ENCODE data around the gene TMEM200B. TPM values are rescaled to one million over a fixed set of nuclear protein-coding genes. Genes with fewer than 3 reads are reported as not detected.

Gene TMEM200B
- total RNA-seq, 1 experiment from 2014 or later = 11.3 TPM

DNA sequence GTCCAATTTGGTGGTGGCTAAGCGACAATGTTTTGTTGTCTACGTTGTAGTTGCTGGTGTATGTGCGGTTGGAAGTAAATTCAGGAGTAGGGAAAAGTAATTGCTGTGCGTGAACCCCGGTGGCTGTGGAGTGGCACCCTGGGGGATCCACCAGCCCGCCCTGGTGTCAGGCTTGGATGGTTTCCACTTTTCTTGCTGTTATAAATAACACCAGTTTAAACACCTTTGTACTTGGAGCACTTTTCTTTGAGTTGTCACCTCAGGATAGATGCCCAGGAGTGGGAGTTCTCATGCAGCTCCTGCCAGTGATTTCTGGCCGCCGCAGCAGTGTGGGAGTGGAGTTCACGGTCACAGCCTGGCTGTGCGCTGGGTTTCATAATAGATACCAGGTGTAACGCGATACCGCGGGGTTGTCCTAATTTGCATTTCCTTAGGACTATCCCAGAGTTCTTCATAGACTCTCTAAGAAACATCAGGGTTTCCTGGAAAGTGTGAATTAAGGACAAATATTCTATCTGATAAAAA lies 12.8 kb upstream of the TMEM200B start (continued):
- TF ChIP-seq, protein P1, sequence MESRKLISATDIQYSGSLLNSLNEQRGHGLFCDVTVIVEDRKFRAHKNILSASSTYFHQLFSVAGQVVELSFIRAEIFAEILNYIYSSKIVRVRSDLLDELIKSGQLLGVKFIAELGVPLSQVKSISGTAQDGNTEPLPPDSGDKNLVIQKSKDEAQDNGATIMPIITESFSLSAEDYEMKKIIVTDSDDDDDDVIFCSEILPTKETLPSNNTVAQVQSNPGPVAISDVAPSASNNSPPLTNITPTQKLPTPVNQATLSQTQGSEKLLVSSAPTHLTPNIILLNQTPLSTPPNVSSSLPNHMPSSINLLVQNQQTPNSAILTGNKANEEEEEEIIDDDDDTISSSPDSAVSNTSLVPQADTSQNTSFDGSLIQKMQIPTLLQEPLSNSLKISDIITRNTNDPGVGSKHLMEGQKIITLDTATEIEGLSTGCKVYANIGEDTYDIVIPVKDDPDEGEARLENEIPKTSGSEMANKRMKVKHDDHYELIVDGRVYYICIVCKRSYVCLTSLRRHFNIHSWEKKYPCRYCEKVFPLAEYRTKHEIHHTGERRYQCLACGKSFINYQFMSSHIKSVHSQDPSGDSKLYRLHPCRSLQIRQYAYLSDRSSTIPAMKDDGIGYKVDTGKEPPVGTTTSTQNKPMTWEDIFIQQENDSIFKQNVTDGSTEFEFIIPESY (IDR thresholded peaks at IDR 0.05; ENCODE audit: extremely low read depth, insufficient replicate concordance, low read length) = no peak
- TF ChIP-seq ELF1 (IDR thresholded peaks at IDR 0.05; ENCODE audit: borderline replicate concordance, low read depth) (no peak), CBX3 (IDR thresholded peaks at IDR 0.05; ENCODE audit: low read depth) (no peak), ZNF274 (IDR thresholded peaks at IDR 0.05; ENCODE audit: low read depth, low read length) (no peak), CEBPB (IDR thresholded peaks at IDR 0.05; ENCODE audit: low read depth) (no peak)
- TF ChIP-seq, protein P2, sequence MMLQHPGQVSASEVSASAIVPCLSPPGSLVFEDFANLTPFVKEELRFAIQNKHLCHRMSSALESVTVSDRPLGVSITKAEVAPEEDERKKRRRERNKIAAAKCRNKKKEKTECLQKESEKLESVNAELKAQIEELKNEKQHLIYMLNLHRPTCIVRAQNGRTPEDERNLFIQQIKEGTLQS (IDR thresholded peaks at IDR 0.05) = no peak

DNA sequence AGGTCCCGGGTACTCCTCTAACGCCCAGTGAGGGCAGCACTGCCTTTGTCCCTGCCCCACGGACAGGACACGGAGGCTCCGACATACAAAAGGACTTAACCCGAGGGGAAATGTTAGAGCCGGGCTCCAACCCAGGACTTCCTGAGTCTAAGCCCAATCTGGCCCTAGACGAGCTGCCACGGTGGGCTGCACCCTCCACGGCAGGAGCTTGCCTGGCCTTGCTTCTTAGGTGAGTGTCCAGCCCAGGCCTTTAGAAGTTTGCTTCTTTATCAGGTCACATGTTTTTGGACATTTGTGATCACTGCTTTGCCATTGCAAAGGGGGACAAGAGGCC lies 11.0 kb upstream of the TMEM200B start:
- Histone ChIP-seq H3K79me2 (ENCODE audit: insufficient read depth, low read length) (no peaks in the 10 kb centered on the region), H3K9ac (ENCODE audit: low read length) (no peak overlapping the region), H3K27me3 (ENCODE audit: insufficient read depth, low read length) (no peaks in the 10 kb centered on the region), H3K9me2 (ENCODE audit: insufficient read depth) (no peaks in the 10 kb centered on the region), H3K9me3 (ENCODE audit: control insufficient read depth in 1 of 2, insufficient read depth in 1 of 2, low read depth in 1 of 2, low read length in 2 of 2) (no peaks in the 10 kb centered on the region), H3K4me1 (ENCODE audit: control insufficient read depth in 1 of 2, insufficient read depth in 2 of 2, low read length in 2 of 2) (peaks cover 0 to 2% of the 10 kb centered on the region in 2 experiments; a peak in 1 of 4 replicates), H2AFZ (ENCODE audit: low read depth, low read length, poor library complexity, severe bottlenecking) (no peak overlapping the region), H3K4me2 (ENCODE audit: low read length) (no peak overlapping the region), H4K20me1 (ENCODE audit: insufficient read depth) (no peaks in the 10 kb centered on the region), H3K4me3 (replicated peaks in 1 of 2; ENCODE audit: low read depth in 1 of 2, low read length in 2 of 2) (no peak overlapping the region), H3K36me3 (ENCODE audit: control insufficient read depth in 1 of 2, insufficient read depth in 2 of 2, low read length in 2 of 2) (no peaks in the 10 kb centered on the region), H3K27ac (ENCODE audit: low read depth, low read length) (no peak overlapping the region)
- DNase-seq (ENCODE audit: low read depth, low spot score) (no peak), ATAC-seq (no peak)
- no peak for TF ChIP-seq POLR2AphosphoS5 (IDR thresholded peaks at IDR 0.05; ENCODE audit: low read depth, low read length)
- TF ChIP-seq JUND (IDR thresholded peaks at IDR 0.05) = no peak
- no peak for TF ChIP-seq TCF7L2 (IDR thresholded peaks at IDR 0.05; ENCODE audit: borderline replicate concordance, extremely low read depth, insufficient read depth, insufficient read length)
- ChIA-PET RAD21 (ENCODE audit: low non-redundant PET in 1 of 2, low total read pairs in 2 of 2, uncharacterized antibody in 2 of 2, unreplicated experiment in 2 of 2) (no interaction called here), POLR2A (no interaction called here), CTCF (interaction anchor here (1.1 kb wide), 1 partner anchor 11 kb away, joined by 5 read pairs; the partner anchor contains the start of gene TMEM200B)
- intact Hi-C loops (cut with micrococcal nuclease) = no loop called here
- no TSS peak for BruUV-seq (replicated peaks)

Data from HCT116 (cell line).